GM21717 (cell line): ENCODE measurements around the gene RANBP1.
"Not testable (repeated sequence)": the region's sequence is repeated elsewhere in the genome, so short reads cannot be mapped to it uniquely, and the experiment has no call there.

Experiments
- ATAC-seq: cut with Tn5 transposase; IDR thresholded peaks from one replicate; pipeline ENCODE4 v1.9.1; 2021; ENCODE audit warnings: mild to moderate bottlenecking, moderate library complexity; ENCODE audit not compliant: unreplicated experiment

RANBP1 gene

DNA sequence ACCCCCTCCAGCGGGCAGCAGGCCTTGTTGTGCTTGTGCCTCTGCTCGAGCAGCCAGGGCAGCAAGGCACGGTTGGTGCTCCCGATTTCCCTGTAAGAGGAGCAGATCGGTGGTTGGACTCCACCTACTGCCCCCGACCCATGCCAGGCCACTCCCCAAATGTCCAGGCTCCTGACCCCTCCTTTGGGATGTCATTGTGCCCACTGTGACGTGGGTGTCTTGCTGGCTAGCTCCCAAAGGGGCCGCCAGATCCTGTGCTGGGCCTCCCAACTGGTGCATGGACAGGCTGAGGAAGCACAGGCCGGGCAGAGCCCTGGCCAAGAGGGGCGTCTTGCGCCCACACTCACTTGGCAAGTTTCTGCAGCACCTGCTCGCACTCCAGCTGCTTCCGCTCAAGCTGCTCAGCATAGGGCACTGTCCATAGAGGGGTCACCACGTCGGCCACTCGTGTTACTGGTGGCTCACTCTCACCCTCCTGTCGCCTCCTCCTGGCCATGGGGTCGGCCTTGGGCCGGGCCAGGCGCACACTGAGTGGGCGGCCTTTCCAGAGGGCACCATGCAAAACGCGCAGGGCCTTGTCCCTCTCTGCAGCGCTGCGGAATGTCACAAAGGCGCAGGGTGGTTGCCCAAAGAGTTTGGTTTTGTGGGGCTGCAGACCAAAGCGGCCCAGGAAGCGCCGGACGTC, at the start of gene RANBP1:
RANBP1 (plus strand) TSS at position 414 of the 685 bp plus-strand sequence; CDS start at position 495, 81 bp downstream.
- no peak for ATAC-seq

GRCh38 chr22:20066617-20067383, 49.1 kb upstream of the RANBP1 start:
- ATAC-seq, result no peak

- ATAC-seq, result not testable (repeated sequence)
Observed at GRCh38 chr22:20067384-20067682, 48.6 kb upstream of the RANBP1 start.

- ATAC-seq, result no peak
Observed at GRCh38 chr22:20068640-20069039, 47.3 kb upstream of the RANBP1 start.

DNA sequence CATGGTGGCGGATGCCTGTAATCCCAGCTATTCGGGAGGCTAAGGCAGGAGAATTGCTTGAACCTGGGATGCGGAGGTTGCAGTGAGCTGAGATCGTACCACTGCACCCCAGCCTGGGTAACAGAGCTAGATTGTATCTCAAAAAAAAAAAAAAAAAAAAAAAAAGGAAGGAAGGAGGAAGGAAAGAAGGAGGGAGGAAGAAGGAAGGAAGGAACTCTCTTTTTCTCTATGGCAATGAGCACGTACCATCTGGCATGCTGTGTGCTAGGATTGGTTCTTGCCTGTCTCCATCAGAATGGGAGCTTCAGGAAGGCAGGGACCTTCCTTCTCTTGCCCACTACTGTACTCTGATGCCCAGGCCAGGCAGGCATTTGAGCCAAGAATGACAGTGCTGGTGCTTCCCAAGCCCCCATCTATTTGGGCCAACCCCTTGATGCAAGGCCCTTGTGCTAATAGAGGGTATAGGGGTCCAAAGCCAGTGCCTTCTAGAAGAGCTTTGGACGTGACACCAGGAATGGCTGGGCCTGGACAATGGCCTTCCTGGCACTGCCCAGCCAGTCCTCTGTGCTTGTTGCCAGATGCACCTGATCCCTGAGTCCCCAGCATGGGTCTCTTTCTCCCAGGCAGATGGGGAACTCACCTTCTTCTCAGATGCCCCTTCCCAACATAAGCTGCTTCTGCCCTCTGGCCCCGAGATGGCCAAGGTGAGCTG, 46.4 kb upstream of the RANBP1 start:
- ATAC-seq, result no peak

DNA sequence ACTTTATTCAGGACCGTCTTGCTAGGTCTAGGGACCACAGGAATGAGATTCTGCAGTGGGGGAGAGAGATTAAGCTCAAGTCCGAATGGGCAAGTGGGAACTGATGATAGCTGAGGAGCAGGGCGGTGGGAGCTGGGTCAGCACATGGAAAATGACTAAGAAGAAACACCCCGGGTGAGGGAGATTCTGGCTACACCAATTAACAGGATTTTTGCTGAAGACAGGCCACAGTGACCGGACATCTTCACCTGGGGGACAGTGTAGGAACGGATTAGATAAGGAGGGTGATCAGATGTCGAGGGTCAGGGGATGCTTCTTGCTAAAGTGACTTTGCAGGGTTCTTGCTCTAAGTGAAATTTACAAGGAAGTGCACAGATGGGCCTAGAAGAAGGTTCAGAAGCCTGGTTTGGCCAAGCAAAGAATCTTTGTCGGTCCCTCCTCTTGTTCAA, 44.4 kb upstream of the RANBP1 start:
- no peak for ATAC-seq

DNA sequence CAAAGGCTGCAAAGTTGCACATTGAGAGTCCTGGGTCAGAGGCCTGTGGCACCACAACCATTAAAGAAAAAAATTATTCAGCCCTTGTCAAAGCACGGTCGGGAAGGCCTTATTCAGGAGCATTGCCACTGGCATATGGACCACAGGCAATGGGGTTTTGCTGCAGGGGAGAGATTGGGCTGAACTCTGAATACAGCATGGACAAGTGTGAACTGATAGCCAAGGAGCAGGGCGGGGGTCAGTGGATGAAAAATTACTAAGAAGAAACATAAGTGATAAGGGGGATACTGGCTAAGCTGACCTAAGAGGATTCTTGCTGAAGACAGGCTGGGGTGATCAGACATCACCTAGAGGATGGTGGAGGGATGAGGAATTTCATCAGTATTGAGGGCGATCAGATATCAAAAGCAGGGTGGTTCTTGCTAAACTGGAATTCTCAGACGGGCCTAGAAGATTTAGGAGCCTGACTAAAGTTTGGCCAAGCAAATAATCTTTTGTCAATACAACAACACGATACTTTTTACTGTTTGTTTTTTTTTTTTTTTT, 39.2 kb upstream of the RANBP1 start:
- no peak for ATAC-seq

DNA sequence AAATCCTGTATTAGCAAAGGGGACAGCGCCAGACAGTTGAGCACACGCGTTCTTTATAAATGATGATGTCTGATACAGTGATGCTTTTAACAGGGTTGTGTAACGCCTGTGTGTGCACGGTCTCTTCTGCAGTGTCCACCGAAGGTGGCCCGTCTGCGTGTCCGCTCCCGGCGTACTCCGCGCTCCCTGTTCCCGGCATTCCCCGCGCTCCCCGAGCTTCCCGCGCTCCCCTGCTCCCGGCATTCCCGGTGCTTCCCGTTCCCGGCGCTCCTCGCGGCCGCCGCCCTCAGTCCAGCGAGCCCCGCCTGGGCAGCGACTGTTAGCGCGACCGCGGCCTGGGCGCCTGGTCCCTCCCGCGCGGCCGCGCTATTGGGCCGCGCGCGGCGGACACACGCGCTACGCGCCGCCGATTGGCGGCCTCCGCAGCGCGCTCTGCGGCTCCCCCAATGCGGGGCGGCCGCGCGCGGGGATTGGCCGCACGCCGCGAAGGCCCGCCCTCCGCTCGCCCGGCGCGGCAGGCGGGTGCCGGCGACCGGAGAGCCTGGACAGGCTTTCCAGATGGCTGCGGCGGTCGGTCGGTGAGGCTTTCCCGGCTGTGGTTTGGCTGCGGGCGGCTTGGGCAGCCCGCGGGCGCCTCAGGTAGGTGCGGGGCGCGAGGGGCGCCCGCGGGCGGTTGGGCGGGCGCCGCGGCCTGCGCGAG, 36.0 kb upstream of the RANBP1 start, which contains the start of gene DGCR8:
DGCR8 (plus strand) TSS at position 497 of the 700 bp plus-strand sequence. CDS start 5,723 bp downstream, outside the sequence.
- peak; percentile 62 for ATAC-seq

DNA sequence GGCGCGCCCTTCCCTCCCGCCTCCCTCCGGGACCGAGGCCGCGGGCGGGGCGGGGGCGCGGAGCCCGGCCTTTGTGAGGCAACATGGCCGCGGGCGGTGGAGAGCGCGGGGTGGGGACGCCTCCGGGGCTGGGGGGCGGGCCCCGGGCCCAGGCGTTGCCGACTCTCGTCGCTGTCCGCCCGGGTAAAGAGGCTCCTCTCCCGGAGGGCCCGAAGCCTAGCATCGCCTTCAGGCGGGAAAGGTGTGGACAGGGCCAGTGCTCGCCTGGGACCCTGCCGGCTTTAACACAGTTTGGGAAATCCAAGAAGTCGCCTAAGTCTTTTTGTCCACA, 35.5 kb upstream of the RANBP1 start:
- ATAC-seq, result peak; percentile 61

GRCh38 chr22:20080776-20081654, 34.9 kb upstream of the RANBP1 start:
- ATAC-seq, result no peak

DNA sequence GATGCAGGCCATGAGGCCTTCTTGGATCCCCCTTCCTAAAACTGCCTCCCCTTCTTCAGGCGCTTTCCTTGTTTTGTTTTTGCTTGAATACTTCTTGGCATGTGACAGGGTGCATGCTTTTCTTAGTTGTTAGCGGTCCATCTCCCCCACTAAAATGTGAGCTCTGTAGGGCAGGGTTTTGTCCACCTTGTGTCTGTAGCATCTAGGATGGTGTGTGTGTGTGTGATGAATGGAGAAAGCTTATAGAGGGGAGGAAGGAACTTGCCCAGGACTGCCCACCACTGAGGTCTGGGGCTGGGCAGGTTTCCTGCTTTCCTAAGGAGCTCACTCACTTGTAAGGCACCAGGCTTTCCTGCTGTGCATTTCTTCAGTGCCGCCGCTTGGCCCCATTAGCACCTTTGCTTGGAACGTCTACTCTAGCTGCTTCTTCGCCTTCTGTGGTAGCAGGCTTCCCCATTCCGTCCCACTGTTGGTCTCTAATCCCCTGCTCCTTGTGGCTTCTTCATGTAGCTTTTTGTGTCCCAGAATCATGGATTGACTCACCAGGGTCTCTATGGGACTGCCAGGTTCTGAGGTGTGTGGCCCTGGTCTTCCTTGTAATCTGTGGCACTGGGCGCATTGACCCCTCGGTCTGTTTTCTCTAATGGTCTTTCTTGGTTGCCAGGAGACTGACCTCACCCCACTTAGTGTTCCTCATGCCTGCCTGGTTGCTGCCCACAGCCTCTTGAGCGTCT, 32.6 kb upstream of the RANBP1 start:
- no peak for ATAC-seq

GRCh38 chr22:20083891-20084546, 31.9 kb upstream of the RANBP1 start:
- ATAC-seq, result no peak

GRCh38 chr22:20084547-20085413, 31.1 kb upstream of the RANBP1 start:
- no peak for ATAC-seq

GRCh38 chr22:20085651-20086050, 30.3 kb upstream of the RANBP1 start:
- no peak for ATAC-seq

- ATAC-seq, result no peak
Observed at GRCh38 chr22:20086101-20086599, 29.8 kb upstream of the RANBP1 start.

DNA sequence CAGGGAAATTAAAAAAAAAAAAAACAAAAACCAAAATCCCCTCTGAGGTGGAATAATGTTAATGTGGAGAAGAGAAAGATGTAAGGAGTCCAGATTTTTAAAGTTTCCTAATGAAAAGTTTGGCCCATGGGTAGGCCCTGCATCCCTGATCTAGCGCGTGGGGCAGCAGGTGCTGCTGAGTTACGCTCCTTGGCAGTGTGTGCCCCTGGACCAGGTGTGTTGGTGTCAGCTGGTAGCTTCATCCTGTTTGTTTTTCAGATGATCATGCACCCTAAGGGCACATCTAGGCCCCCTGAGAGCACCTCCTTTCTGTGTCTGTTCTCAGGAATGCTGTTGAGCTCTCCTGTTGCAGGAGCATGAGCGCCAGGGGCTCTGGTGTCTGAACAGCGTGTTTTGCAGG, 29.1 kb upstream of the RANBP1 start:
- no peak for ATAC-seq
